ENCODE results near the gene HCST. TPM values are rescaled to one million over a fixed set of nuclear protein-coding genes. Genes with fewer than 3 reads are reported as not detected.

The HCST gene
- total RNA-seq, 1 experiment from 2014 or later, result not detected

DNA sequence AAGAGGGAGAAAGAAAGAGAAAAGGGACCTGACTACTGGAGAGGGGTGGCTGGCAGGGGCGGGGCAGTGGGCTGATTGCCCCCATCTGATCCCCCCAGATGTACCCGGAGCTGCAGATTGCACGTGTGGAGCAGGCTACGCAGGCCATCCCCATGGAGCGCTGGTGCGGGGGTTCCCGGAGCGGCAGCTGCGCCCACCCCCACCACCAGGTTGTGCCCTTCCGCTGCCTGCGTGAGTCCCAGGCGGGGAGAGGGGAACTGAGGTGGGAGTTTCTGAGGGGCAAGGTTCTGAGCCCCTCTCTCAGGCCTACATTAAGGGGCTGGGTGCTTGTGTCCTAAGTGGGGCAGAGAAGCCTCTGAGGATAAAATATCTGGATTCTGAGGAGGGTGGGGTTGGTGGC is 31.5 kb upstream of the HCST start:
- no peak overlapping the region for H3K4me3 ChIP-seq (ENCODE audit: low read length)
- H2AFZ ChIP-seq (ENCODE audit: low read length), result no peak overlapping the region
- TF ChIP-seq CTCF (conservative IDR thresholded peaks at IDR 0.05; ENCODE audit: low read depth, low read length) (no peak), EZH2 (IDR thresholded peaks at IDR 0.05; ENCODE audit: low read length, unreplicated experiment) (no peak), EZH2phosphoT487 (IDR thresholded peaks at IDR 0.05; ENCODE audit: borderline replicate concordance, low read length) (no peak)
- H3K9me2 ChIP-seq (replicated peaks; ENCODE audit: low read length), result no peaks in the 10 kb centered on the region
- H3K9me3 ChIP-seq (ENCODE audit: low read length), result no peaks in the 10 kb centered on the region
- no peak overlapping the region for H3K27ac ChIP-seq (ENCODE audit: low read length)
- POLR2A ChIA-PET (ENCODE audit: unreplicated experiment), result no interaction called here
- H3K27me3 ChIP-seq (ENCODE audit: low read length), result no peaks in the 10 kb centered on the region
- H3K4me2 ChIP-seq (ENCODE audit: low read length), result no peak overlapping the region
- intact Hi-C loops (cut with micrococcal nuclease), result no loop called here
- DNase-seq, result no peak
- no peak overlapping the region for H3K9ac ChIP-seq (ENCODE audit: low read length)
- no peak for ATAC-seq
- no peaks in the 10 kb centered on the region for H3K36me3 ChIP-seq (ENCODE audit: low read depth, low read length)
- H4K20me1 ChIP-seq (ENCODE audit: low read length), result no peaks in the 10 kb centered on the region
- no peaks in the 10 kb centered on the region for H3K79me2 ChIP-seq (ENCODE audit: low read length)
- BruUV-seq (replicated peaks), result no TSS peak
- H3K4me1 ChIP-seq (ENCODE audit: insufficient read depth, low read length), result peaks cover 7% of the 10 kb centered on the region; the same call in 1 of the 2 replicates
- no peaks in the 10 kb centered on the region for H3F3A ChIP-seq (ENCODE audit: low read length, unreplicated experiment)
- CTCF ChIA-PET, result no interaction called here

DNA sequence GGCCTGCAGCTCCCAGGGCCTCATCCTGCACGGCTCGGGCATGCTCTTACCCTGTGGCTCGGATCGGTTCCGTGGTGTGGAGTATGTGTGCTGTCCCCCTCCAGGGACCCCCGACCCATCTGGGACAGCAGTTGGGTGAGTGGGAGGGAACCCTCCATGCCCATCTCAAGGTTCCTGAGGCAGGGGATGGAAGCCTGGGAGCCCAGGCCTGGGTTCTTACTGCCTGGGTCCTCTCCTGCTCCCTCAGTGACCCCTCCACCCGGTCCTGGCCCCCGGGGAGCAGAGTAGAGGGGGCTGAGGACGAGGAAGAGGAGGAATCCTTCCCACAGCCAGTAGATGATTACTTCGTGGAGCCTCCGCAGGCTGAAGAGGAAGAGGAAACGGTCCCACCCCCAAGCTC is 30.7 kb upstream of the HCST start:
- Histone ChIP-seq H3K9me2 (replicated peaks; ENCODE audit: low read length) (no peaks in the 10 kb centered on the region), H4K20me1 (ENCODE audit: low read length) (no peaks in the 10 kb centered on the region), H3K36me3 (ENCODE audit: low read depth, low read length) (no peaks in the 10 kb centered on the region), H3K9me3 (ENCODE audit: low read length) (no peaks in the 10 kb centered on the region), H3F3A (ENCODE audit: low read length, unreplicated experiment) (no peaks in the 10 kb centered on the region), H3K27me3 (ENCODE audit: low read length) (no peaks in the 10 kb centered on the region), H3K4me1 (ENCODE audit: insufficient read depth, low read length) (peaks cover 7% of the 10 kb centered on the region; the same call in 1 of the 2 replicates), H3K4me2 (ENCODE audit: low read length) (no peak overlapping the region), H2AFZ (ENCODE audit: low read length) (no peak overlapping the region), H3K27ac (ENCODE audit: low read length) (no peak overlapping the region), H3K9ac (ENCODE audit: low read length) (no peak overlapping the region), H3K4me3 (ENCODE audit: low read length) (no peak overlapping the region), H3K79me2 (ENCODE audit: low read length) (no peaks in the 10 kb centered on the region)
- ATAC-seq, result no peak
- ChIA-PET CTCF (no interaction called here), POLR2A (ENCODE audit: unreplicated experiment) (no interaction called here)
- TF ChIP-seq CTCF (conservative IDR thresholded peaks at IDR 0.05; ENCODE audit: low read depth, low read length) (no peak), EZH2 (IDR thresholded peaks at IDR 0.05; ENCODE audit: low read length, unreplicated experiment) (no peak), EZH2phosphoT487 (IDR thresholded peaks at IDR 0.05; ENCODE audit: borderline replicate concordance, low read length) (no peak)
- intact Hi-C loops (cut with micrococcal nuclease), result no loop called here
- no peak for DNase-seq
- no TSS peak for BruUV-seq (replicated peaks)

DNA sequence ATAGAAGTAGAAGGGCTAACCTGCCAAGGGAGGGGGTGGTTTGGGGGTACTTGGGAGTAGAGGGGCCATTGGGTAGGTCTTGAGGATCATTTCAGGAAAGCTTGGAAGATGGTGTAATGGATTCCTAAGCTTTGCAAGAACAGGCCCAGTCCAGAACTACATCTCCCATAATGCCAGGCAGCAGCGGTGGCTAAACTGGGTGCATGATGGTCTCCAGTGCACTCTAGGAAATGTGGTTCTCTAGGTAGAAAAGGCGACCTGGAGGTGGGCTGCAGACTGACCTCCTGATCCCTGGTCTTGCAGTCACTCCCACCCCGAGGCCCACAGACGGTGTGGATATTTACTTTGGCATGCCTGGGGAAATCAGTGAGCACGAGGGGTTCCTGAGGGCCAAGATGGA is 30.1 kb upstream of the HCST start:
- intact Hi-C loops (cut with micrococcal nuclease), result no loop called here
- no peak overlapping the region for H3K27ac ChIP-seq (ENCODE audit: low read length)
- H3K9me3 ChIP-seq (ENCODE audit: low read length), result no peaks in the 10 kb centered on the region
- no peaks in the 10 kb centered on the region for H3F3A ChIP-seq (ENCODE audit: low read length, unreplicated experiment)
- no peaks in the 10 kb centered on the region for H3K9me2 ChIP-seq (replicated peaks; ENCODE audit: low read length)
- CTCF ChIA-PET, result no interaction called here
- BruUV-seq (replicated peaks), result no TSS peak
- no peaks in the 10 kb centered on the region for H3K79me2 ChIP-seq (ENCODE audit: low read length)
- TF ChIP-seq CTCF (conservative IDR thresholded peaks at IDR 0.05; ENCODE audit: low read depth, low read length) (no peak), EZH2phosphoT487 (IDR thresholded peaks at IDR 0.05; ENCODE audit: borderline replicate concordance, low read length) (no peak), EZH2 (IDR thresholded peaks at IDR 0.05; ENCODE audit: low read length, unreplicated experiment) (no peak)
- H4K20me1 ChIP-seq (ENCODE audit: low read length), result no peaks in the 10 kb centered on the region
- H3K27me3 ChIP-seq (ENCODE audit: low read length), result no peaks in the 10 kb centered on the region
- peaks cover 7% of the 10 kb centered on the region; the same call in 1 of the 2 replicates for H3K4me1 ChIP-seq (ENCODE audit: insufficient read depth, low read length)
- no peak overlapping the region for H2AFZ ChIP-seq (ENCODE audit: low read length)
- H3K9ac ChIP-seq (ENCODE audit: low read length), result no peak overlapping the region
- no peak overlapping the region for H3K4me2 ChIP-seq (ENCODE audit: low read length)
- DNase-seq, result no peak
- no peak for ATAC-seq
- H3K4me3 ChIP-seq (ENCODE audit: low read length), result no peak overlapping the region
- no peaks in the 10 kb centered on the region for H3K36me3 ChIP-seq (ENCODE audit: low read depth, low read length)
- POLR2A ChIA-PET (ENCODE audit: unreplicated experiment), result no interaction called here
